ENCODE measurements around the gene IPO9.
"Not testable (repeated sequence)": the region's sequence is repeated elsewhere in the genome, so short reads cannot be mapped to it uniquely, and the experiment has no call there.

IPO9 gene

DNA sequence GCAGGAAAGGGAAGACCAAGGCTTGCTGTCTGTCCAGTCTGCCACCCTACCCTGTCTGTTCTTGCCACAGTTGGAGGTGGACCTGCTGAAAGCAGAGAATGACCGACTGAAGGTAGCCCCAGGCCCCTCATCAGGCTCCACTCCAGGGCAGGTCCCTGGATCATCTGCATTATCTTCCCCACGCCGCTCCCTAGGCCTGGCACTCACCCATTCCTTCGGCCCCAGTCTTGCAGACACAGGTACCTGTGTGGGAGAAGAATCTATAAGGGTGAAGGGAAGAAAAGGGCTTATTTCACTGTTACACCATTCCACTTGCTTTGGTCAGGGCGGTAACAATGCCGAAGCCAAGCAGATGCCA, 20.3 kb upstream of the IPO9 start:
- DNase-seq (ENCODE audit: low read depth in 1 of 2, low spot score in 1 of 2): no peak

DNA sequence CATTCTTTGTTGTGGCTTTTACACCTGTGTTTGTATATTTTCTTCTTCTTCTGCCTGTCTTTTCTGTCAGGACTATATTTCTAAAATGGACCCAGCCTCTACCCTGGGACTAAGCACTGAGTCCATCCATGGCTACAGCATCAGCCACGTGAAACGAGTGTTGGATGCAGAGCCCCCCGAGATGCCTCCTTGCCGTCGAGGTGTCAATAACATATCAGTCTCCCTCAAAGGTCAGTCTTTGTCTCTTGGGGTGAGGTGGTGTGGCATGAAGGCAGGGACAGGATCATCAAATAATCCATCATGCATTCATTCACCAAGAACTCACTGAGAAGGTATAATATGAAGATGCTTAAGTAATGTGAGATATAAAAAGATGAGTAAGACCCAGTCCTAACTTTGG, 19.1 kb upstream of the IPO9 start:
- no peak for DNase-seq (ENCODE audit: low read depth in 1 of 2, low spot score in 1 of 2)

DNA sequence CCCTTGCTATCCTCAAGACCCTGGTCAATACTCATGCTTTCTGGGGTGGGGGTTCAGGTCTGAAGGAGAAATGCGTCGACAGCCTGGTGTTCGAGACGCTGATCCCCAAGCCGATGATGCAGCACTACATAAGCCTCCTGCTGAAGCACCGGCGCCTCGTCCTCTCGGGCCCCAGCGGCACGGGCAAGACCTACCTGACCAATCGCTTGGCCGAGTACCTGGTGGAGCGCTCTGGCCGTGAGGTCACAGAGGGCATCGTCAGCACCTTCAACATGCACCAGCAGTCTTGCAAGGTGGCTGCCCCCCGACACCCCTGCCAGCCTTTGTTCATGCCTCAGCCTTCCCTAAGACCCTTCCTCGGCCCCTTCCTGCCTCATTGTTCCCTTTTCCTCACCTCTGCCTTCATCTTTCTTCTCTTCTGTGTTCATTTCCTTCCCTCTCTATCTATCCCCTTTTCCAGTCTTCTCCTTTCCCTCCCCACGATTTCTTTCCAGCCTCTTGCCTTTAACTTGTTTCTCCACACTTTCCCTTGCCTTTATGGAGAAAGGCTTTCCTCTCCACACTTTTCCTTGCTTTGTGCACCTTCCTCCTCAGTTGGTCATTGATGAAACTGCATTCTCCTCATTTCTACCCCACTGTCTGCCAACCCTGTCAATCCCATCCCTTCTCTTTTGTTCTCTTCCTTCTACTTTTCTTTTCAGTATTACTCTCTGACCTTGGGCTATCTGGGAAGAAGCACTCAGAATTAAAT, 18.3 kb upstream of the IPO9 start:
- no peak for DNase-seq (ENCODE audit: low read depth in 1 of 2, low spot score in 1 of 2)

DNA sequence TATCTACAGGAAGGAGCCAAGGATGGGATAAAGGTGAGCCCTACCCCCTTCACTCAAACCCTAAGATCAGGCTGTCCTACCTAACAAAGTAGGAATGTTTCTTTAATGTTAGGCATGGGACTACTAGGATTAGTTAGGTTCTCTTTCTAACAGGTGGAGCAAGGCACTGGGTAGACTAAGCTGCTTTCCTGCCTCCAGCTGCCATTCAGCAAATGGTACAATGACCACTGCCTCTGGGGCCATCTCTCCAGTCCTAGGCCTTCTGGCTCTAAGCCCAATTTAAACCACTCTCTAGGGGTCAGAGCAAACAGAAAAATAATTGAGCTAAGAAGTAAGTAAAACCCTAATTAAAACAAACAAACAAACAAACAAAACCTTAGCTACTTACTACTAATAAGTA, 15.7 kb upstream of the IPO9 start:
- DNase-seq (ENCODE audit: low read depth in 1 of 2, low spot score in 1 of 2): no peak

DNA sequence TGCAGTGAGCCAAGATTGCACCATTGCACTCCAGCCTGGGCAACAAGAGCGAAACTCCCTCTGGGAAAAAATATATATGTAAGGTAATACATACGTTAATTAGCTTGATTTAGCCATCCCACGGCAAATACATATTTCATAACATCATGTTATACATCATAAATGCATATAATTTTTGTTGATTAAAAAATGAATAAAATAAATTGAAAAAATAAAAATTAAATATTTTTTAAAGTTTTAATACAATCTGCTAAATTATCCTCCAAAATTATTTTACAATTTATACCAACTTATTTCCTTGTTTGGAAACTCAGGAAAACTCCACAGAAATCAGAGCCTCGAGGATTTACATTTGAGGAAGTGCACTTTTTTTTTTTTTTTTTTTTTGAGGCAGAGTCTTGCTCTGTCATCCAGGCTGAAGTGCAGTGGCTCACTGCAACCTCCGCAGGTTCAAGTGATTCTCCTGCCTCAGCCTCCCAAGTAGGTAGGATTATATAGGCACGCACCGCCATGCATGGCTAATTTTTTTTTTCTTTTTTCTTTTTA, 12.6 kb upstream of the IPO9 start:
- DNase-seq (ENCODE audit: low read depth in 1 of 2, low spot score in 1 of 2): no peak

DNA sequence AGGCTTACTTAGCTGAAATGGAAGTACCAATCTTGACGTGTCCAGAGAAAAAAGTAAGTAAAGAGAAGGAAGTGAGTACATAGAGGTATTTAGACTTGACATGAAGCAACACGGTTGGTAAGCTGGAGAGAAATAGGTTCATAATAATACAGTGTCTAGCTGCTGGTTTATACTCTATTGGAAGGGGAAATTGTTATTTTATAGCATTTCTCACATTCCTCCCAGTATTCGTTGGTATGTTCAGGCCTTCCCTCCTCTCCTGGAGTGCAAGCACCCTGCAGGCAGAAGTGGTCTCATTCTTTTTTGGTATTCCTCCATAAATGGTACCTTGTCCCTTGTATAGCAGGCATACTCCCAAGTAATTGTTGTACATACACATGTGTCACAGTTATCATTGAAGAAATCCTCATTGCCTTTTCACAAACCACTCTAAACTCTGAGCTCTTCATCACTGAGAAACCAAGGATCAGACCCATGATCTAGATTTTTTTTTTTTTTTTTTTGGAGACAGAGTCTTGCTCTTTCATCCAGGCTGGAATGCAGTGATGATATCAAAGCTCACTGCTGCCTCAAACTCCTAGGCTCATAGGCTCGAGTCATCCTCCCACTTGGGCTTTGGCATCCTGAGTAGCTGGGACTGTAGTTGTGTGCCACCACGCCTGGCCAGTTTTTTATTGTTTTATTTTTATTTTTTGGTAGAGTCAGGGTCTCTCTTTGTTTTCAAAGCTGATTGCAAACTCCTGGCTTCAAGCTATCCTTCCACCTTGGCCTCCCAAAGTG, 9.8 kb upstream of the IPO9 start:
- no peak for DNase-seq (ENCODE audit: low read depth in 1 of 2, low spot score in 1 of 2)

DNA sequence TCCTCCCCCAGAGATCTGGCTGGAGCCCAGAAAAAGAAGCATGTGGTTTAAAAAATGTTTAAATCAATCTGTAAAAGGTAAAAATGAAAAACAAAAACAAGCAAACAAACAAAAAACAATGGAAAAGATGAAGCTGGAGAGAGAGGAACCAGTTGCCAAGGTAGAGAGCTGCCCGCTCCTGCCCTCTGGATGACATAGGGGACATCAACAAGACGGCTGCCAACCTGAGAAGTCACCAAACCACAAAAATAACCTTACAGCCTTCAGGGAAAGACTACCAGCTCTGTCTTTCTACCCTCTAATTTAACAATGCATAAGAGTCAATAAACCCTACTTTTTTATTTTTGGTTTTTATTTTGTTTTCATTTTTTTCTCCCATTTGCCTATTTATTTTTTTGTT, 8.5 kb upstream of the IPO9 start:
- no peak for DNase-seq (ENCODE audit: low read depth in 1 of 2, low spot score in 1 of 2)

DNA sequence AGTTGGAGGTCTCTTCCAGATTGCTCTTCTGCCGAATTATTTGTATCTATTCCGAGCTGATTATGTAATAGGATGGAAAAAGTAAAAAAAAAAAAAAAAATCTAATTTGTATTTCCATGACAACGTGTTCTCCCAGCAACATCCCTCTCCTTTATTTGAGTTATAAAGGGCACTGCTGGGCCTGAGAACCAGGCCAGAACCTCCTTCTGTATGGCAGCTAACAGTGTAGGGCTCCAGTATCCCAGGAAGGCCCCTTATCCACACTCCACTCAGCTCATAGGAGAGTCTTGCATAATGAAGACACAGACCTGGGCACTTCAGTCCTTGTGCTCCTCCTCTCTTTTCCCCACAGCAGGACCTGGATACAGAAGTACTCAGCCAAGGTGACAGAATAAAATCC, 3.7 kb upstream of the IPO9 start:
- DNase-seq (ENCODE audit: low read depth in 1 of 2, low spot score in 1 of 2): no peak

DNA sequence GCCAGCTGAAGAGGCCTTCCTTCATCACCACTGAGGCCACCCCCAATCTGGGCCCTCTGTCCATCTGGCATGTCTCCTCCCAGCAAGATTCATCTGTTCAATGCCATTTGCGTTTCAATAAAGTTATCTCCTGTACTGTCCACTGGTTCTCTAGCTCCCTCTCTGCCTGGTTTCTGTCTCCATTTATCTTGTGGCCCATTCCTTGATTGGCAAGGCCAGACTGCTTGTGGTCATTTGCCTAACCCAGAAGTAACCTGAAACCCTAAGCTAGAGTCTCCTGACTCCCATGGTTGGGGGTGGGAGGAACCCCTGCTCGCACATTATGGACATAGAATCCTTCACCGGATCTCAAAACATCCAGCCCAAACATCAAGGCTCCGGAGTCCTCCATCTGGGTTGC, 2.1 kb upstream of the IPO9 start:
- DNase-seq (ENCODE audit: low read depth in 1 of 2, low spot score in 1 of 2): no peak

DNA sequence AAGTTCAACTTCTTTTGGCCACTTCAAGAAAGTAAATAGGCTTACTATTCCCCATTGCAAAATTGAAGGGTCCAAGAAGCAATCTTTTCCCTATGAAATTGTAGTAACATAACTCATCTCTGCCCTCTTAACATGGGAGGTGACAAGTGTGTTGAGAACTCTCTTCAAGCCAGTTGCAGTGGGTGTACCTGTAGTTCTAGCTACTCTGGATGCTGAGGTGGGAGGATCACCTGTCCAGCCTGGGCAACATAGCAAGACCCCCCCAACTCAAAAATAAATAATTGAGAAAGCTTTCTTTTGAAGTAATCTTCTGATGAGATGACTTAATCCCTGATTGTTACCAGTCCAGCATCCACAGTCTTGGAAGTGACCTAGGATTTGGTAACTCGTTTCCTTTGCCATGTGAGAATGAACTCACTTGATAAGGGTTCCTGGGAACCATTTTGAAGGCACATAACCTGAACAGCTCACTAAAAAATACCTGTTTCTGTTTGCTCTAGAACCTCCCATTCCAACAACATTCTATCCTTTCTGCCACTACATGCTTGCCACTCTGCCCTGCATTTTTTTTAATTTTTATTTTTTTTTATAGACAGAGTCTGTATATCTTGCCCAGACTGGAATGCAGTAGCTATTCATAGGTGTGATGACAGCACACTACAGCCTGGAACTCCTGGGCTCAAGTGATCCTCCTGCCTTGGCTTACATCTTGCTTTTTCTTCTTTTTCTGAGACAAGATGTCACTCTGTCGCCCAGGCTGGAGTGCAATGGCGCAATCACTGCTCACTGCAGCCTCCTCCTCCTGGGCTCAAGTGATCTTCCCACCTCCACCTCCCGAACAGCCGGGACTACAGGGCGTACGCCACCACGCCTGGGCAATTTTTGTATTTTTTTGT, 1.4 kb upstream of the IPO9 start:
- DNase-seq (ENCODE audit: low read depth in 1 of 2, low spot score in 1 of 2): no peak

DNA sequence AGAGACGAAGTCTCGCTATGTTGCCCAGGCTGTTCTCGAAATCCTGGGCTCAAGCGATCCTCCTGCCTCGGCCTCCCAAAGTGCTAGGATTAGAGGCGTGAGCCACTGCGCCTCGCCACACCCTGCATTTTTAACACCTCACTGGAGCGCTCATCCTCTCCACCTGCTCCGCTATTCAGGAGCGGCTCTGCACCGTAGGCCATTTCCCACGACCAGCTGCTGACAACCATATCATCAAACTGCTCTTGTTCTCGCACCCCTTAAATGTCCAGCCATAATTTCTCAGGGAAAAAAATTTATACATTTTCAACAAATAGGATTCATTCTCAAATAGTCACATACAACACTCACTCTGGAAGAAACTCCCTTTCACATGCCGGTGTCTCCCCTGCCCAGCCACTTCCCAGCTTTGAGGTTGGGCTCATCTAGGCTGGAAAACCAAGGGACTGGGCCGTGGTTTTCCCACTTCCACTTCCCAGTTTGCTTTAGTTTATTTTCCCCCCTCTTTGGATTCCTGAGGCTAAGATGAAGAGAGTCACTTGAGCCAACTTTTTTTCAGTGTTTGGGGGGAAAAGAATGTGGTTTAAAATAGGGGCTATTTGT, 639 bp upstream of the IPO9 start:
- no peak for DNase-seq (ENCODE audit: low read depth in 1 of 2, low spot score in 1 of 2)

DNA sequence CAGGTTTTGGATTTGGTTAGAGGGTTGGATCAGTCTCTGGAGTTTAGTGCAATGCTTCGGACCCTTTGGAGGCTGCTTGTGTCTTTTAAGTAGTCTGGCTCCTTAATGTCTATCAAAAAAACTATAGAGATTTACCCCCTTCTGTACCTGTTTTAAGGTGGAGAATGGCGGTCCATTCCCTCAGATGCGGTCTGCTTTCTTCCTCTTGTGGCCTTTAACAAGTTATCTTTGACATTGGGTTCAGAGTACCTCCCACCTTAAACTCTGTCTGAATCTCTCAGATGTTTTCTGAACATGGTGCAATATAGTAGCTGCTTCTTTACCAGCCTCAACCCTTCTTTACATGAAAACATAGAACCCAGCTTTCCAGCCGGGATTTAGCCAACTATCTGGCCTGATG, 2.4 kb downstream of the IPO9 start:
- no peak for DNase-seq (ENCODE audit: low read depth in 1 of 2, low spot score in 1 of 2)

DNA sequence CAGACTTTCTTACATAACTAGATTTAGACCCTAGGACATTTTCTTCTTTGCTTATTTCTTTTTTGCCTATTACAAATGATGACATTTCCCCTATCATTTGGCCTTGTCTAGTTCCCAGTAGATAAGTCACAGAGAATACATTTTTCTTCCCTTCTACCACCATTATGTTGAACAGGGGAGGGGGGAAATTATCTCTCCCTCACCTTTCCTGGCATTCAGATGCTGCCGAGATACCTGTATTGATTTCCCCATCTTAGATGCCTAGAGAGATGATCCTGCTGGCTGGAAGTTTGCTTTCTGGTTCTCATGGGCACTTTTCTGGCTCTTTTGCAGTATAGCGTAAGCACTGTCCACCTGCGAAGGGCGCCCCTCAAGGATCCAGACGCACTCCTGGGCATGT, 5.7 kb downstream of the IPO9 start:
- no peak for DNase-seq (ENCODE audit: low read depth in 1 of 2, low spot score in 1 of 2)

DNA sequence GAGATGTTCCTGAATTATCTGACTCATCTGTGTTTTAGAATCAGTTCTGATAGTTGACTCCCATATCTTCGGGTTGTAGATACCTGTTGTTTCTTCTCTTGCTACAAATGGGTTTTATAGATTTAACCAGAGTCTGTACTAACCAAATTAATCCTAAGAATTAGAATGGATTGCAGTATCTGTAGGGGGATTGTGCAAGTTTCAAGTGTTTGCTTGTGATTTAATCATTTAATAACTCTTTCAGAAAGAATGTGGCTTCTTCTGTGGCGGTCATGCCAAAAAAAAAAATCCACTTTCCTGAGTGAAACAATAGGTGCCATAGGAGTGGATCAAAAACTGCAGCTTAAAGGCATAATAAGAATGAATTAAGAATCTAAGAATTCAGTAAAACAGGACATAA, 9.4 kb downstream of the IPO9 start:
- no peak for DNase-seq (ENCODE audit: low read depth in 1 of 2, low spot score in 1 of 2)

DNA sequence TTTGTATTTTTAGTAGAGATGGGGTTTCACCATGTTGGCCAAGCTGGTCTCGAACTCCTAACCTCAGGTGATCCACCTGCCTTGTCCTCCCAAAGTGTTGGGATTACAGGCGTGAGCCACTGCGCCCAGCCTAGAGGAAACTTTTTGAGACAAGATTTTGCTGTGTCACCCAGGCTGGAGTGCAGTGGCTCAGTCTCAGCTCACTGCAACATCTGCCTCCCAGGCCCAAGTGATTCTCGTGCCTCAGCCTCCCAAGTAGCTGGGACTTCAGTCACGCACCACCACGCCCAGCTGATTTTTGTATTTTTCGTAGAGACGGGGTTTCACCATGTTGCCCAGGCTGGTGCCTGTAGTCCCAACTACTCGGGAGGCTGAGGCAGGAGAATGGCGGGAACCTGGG, 10.1 kb downstream of the IPO9 start:
- not testable (repeated sequence) for DNase-seq (ENCODE audit: low read depth in 1 of 2, low spot score in 1 of 2)

DNA sequence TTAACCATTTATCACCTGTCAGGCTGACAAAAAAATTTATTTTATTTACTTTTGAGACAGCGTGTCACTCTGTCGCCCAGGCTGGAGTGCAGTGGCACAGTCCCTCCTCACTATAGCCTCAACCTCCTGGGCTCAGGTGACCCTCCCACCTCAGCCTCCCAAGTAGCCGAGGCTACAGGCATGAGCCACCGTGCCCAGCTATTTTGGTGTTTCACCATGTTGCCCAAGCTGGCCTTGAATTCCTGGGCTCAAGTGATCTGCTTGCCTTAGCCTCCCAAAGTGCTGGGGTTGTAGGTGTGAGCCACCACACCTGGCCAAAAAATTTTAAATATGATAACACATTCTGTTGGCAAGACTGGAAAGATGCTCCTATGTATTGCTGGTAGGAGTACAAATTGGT, 11.1 kb downstream of the IPO9 start:
- no peak for DNase-seq (ENCODE audit: low read depth in 1 of 2, low spot score in 1 of 2)

DNA sequence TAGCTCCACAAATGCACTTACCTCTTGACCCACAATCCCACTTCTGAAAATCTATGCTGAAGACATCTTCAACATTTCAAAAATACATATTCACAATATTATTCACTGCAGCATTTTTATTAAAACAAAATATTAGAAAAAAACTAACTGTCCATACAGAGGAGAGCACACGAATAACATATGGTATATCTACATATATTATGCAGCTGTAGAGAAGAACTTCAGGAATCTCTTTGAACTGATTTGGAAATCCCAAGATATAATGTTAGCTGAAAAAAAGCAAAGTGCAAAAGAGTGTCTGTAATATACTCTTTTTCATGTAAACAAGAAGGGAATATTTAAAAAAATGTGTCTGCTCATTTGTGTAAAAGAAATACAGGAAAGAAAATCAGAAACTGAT, 11.5 kb downstream of the IPO9 start:
- no peak for DNase-seq (ENCODE audit: low read depth in 1 of 2, low spot score in 1 of 2)

DNA sequence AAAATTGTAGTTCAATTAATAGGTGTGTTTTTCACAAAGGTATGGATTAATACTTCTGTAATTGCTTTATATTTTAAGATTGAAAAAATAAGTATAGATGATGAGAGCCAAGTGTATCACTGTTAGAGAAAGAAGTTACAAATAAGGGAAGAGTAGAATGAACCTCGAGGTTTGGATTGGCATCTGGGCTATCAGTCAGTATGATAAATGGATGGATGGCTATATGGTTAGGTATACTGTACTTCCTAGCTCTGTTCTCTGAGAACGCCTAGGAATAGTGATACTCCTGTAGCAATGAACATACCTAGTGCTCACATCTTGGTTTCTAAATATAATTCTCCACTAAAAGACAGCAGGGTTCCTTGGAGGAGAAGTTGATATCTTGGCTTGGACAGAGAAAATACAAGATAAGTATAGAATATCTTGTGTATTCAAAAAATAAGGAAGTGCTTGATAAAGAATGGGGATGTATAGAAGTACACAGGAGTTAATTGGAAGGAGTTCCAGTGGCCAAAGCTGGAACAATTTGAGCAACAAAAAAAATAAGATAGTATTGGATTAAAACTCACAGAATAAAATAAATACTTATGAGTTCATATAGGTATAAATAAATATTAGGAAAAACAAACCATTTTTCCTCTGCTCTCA, 12.4 kb downstream of the IPO9 start:
- DNase-seq (ENCODE audit: low read depth in 1 of 2, low spot score in 1 of 2): no peak

DNA sequence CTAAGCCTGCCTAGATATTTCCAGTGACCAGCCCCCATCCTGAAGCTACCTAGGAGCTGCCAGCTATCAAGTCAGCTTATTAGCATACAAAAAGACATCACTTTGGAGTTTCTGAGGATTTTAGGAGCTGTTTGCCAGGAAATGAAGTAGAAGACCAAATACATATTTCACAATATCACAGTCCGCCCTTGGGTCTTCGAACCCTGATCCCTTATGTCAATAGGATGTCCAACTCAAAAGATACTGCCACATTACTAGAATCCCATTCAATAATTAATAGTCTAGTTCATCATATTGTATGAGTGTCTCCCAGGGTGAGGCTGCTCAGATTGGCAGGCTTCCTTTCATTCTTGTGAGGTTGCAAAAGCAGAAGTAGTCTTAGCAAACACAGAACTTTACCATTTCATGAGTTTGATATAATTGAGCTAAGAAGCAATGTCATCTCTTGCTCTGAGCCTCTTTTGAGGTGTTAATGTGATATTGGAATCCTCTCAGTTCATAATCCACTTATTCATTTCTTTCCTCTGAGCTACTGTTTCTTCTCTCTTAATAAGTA, 13.6 kb downstream of the IPO9 start:
- no peak for DNase-seq (ENCODE audit: low read depth in 1 of 2, low spot score in 1 of 2)

DNA sequence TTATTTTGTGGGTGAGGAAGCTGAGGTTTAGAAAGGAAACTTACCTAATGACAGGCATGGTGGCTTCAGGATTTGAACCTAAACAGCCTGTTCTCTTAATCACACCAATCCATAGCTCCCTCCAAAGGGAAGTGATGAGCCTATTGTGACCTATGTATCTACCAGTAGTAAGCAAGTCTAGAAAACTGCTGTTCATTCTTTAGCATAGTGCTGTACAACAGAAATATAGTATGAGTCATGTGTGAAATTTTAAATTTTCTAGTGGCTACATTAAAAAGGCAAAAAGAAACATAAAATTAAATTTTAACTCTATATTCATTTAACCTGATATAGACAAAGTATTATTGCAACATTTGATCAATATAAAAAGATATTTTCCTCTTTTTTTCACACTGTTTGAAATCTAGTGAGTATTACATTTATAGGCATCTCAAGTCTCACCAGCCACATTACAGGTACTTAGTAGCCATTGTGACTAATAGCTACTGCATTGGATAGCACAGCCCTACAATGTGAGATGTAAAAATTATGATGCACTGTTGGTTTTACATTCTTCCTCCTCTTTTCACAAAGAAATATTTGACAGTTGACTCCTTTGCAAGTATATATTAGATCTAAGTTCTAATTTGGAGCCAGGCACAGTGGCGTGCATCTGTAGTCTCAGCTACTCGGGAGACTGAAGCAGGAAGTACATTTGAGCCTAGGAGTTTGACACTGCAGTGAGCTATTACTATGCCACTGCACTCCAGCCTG, 16.6 kb downstream of the IPO9 start:
- no peak for DNase-seq (ENCODE audit: low read depth in 1 of 2, low spot score in 1 of 2)
